COLO668 (cell line): ENCODE results near the gene HOXA9.

Source experiments
- DNase-seq: peaks from one replicate; lab custom pipeline; 2025; ENCODE audit not compliant: unreplicated experiment; lab: John Stamatoyannopoulos, UW

The HOXA9 gene

GRCh38 chr7:27129729-27130539 is 35.4 kb downstream of the HOXA9 start:
- peak; percentile 85 for DNase-seq

DNA sequence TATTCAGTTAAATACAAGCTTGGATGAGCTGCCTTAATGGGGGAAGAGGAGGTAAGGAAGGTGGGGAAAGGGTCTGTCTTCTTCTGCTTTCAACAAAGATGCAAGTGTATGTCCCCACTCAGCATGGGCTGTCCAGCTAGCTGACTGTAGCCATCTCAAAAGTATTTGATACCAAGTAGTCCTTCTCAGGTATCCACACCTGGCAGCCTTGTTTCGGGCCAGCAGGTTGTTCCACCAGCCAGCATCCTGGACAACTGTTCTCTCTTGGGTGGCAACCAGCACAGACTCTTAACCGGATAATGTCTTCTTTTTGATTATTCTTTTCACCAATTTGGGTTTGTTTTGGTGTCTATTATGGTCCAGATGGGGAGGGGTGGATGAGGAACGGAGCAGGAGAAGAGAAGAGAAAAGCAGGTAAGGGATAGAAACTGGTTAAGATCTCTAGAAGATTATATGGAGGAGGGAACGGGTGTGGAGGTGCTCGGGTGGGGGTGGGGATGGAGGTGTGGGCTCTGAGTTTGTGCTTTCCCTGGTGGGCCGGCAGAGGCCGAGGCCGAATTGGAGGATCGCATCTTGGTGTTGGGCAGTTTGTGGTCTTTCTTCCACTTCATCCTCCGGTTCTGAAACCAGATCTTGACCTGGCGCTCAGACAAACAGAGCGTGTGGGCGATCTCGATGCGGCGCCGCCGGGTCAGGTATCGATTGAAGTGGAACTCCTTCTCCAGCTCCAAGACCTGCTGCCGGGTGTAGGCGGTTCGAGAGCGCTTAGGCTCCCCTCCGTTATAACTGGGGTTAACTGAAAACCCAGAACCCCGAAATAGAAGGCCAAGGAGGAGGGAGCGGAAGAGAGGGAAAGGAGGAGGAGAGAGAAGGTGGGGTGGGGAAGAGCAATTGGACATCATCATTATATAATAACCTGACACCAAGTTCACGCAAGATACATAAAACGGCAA is 36.3 kb downstream of the HOXA9 start:
- no peak for DNase-seq

- no peak for DNase-seq
Measured at GRCh38 chr7:27128034-27128433, 37.3 kb downstream of the HOXA9 start.

- DNase-seq, result no peak
Measured at GRCh38 chr7:27126596-27127327, 38.6 kb downstream of the HOXA9 start.

DNA sequence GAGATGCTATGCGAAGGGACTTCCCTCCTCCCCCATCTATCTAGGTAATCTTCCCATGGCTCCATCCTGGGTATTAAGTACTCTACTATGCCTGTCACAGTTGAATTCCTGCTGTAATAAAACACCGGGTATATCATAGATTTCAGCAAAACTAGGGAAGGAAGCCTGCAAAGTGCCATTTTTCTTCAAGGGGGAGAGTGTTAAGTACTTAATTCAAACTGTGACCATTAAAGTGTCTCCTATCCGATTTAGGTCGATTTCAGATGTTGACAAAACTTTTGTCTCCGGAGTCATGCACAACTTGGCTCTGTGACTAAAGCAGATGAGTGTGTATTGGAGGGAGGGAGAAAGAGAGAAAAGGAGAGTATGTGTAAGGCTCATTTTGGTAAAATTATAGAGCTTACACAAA is 39.3 kb downstream of the HOXA9 start:
- DNase-seq, result no peak

GRCh38 chr7:27124902-27125689 is 40.2 kb downstream of the HOXA9 start:
- DNase-seq, result no peak

GRCh38 chr7:27124096-27124901 is 41.0 kb downstream of the HOXA9 start:
- no peak for DNase-seq

- DNase-seq, result no peak
Measured at GRCh38 chr7:27123477-27124053, 41.8 kb downstream of the HOXA9 start.

DNA sequence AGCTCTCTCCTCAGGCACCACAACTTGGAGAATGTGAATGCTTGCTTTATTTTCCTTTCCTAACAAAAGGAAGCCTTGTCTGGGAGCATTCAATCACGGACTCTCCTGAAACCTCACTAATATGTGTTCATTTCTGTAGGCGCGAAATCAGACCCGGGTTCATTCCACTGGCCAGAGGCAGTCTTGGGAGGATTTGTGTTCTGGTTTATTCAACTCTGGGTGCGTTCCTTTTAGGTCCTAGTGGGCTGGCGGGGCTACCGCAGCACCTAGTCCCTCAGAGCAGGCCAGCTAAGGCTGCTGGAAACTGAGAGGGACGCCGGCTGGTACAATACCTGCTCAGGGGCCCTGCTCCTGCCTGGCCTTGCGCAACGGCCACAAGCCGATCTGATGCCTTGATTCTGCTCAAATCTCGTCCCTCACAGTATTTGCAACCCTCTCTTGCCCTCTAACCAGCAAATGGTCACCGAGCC is 42.3 kb downstream of the HOXA9 start:
- DNase-seq, result no peak

DNA sequence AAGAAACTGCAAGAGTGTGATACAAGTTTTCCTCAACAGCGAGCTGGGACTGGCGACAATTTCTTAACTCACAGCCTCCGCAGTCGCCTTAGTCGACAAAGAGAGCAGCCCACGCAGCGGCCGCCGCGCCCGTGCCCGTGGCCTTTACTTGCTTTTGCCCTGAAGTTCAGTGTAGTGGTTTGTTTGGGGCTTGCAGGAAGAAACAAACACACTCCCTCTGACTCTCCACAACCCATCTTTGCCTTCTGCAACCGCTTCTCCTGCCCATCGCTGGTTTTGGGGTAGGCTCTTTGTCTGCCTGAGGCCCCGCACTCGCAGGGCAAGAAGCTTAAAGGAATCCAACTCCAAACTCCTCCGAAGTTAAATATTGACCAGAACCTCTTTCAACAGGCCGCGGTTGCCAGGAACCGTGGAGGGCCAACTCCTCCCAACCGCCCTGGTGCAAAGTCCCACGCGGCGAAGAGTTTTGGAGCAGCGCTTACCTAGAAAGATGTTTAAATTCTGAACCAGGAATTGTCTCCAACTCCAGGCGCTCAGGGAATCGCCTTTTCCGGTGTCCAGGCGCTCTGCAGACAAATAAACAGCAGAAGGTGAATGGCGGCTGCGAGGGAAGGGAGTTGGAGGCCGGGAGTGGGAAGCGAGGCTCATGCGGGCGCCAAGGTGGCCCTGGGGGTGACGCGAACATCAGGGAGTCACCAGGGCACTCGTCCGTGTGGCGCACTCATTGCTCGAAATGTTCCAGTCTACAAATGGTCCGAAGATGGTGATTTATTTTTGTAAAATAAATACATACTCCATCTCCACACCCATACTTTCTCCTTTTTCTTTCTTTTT is 43.0 kb downstream of the HOXA9 start:
- no peak for DNase-seq

- no peak for DNase-seq
Measured at GRCh38 chr7:27121684-27122076, 43.7 kb downstream of the HOXA9 start.

DNA sequence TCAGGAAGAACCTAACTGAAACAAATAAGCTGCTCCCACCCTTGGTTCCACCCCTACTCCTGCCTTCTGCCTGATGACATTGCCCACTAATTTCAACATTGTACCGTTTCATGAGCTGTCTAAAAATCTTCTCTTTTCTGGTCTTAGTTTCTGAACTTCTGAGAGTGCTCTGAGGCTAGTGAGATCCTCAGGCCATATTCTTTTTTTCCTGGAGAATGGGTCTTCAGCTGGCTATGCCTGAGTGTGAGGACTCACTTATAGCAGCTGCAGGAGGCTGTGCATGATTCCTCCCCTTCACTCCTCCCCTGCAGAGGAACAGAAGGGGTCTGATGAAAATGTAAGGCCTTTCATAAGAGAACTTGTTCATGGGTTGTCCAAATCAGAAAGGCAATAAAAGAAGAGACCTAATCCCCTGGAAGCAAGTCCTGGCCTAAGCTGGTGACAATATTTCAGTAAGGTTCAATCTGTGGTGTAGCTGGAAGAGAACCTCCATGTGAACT is 45.9 kb downstream of the HOXA9 start:
- no peak for DNase-seq

DNA sequence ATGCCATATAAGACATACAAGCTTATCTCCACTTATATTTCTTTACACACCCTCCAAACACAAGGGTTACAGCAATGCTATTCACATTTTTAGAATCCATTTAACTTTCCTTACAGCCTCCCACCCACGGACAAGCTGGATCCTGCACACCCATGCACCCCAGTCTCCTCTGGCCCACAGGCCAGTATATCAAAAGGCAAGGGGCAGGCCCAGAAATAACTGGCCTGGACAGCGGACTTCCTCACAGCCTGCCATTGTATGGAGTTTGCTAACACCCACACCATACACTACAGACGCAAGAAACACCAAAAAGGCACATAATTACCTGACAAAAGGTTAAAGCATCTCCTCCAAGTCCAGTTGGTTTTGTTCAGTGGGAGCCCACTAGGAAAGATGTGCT is 46.8 kb downstream of the HOXA9 start:
- DNase-seq, result no peak

- no peak for DNase-seq
Measured at GRCh38 chr7:27117887-27118491, 47.3 kb downstream of the HOXA9 start.

GRCh38 chr7:27116962-27117886 is 48.1 kb downstream of the HOXA9 start:
- DNase-seq, result no peak

DNA sequence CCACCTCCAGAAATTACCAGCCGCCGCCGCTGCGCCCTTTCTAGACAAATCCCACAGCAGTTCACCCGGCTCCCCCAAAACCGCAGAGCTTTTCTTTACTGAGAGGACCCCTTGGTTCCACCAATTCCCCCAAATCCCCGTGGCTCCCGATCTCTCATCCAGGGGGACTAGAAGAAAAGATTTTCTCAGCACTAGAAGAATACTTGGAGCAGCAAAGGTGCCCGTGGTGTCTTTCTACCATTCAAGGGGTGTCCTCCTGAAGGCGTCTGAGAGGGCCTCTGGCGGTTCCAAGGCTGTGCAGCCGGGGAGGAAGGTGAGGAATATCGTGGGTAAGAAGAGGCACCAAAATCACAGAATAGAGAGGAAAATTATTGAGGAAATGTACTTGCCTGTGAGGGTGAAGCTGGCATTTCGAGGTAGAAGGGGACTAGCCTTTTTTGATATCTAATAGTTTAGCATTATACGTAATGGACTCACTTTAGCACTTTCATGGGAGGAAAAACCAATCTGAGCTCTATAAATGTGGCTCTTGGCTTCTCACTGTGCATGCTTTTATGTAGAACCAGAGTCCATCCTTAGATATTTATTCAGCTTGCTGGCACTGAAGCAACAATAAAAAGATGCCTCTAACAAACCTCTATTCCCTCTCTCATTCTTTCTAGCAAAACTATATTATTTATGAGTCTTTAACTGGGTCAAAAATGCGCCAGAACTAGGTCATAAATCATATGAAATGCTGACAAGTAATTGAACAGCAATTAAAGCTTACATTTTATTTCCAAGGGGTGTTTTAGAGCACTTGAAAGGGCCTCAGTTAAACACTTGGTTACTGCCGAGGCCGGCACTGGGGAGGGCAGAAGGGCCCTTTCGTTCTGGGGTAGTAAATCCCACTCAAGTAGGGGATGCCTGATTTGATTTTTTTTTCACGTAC is 49.0 kb downstream of the HOXA9 start:
- no peak for DNase-seq
